Measurements from ENCODE around the gene RFC4. TPM values are rescaled to one million over a fixed set of nuclear protein-coding genes. Genes with fewer than 3 reads are reported as not detected.

Gene RFC4
- total and polyA plus RNA-seq, 2 of the 8 experiments (the other 6 are each of a cell fraction or from before 2014, with no cell fraction given): 21.8 to 86.9 TPM

DNA sequence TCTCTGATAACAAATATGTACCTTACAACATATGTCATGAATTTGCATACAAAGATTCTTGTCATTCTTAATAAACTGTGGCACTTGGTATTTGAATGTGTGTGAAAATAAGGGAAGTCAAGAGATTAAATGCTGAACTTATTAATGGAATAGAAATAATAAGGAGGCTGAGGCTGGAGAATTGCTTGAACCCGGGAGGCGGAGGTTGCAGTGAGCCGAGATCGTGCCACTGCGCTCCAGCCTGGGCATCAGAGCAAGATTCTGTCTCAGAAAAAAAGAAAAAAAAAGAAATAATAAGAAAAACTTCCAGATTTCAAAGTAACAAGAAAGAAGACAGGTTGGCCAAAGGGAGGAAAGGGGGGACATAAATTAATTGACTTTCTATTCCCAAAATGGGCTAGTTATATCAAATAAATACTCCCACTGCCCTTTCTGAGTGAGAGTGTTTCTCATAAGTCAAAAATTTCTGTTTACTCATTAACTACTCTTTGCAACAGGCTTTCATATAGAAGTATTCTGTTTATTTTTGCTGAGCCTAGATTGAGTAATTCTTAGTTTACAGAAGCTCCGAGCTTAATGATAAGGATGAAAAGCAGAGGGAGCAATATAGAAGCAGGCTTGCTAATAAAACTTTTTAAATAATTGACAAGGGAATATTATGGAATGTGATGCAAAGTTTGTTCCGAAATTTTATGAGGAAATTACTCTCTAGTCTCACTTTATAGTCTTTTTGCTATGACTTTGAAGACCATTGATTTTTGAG, 63.5 kb downstream of the RFC4 start:
- H3K9ac ChIP-seq (replicated peaks in 1 of 4; ENCODE audit: extremely low read depth in 1 of 4, low read depth in 3 of 4, low read length in 3 of 4): no peak overlapping the region
- no peak for DNase-seq (ENCODE audit: low read depth in 1 of 2, low spot score in 2 of 2)
- no peaks in the 10 kb centered on the region for H3K9me3 ChIP-seq (ENCODE audit: insufficient read depth in 2 of 2, low read depth in 1 of 2, low read length in 1 of 2)
- no peak overlapping the region for H3K27ac ChIP-seq (ENCODE audit: low read depth, low read length)
- H3K4me3 ChIP-seq (ENCODE audit: extremely low read depth in 1 of 4, insufficient read depth in 2 of 4, low read depth in 3 of 4, low read length in 4 of 4): no peak overlapping the region
- no peak overlapping the region for H3K14ac ChIP-seq (ENCODE audit: insufficient read length)
- no peak overlapping the region for H4K5ac ChIP-seq (ENCODE audit: insufficient read length, low read depth, low read length)
- H2BK15ac ChIP-seq (ENCODE audit: low read length): no peak overlapping the region
- H2BK12ac ChIP-seq (ENCODE audit: low read depth, low read length): no peak overlapping the region
- H3K23me2 ChIP-seq (ENCODE audit: low read depth, low read length): no peaks in the 10 kb centered on the region
- H3K36me3 ChIP-seq (ENCODE audit: control insufficient read depth in 2 of 4, insufficient read depth in 4 of 4, low read length in 3 of 4): no peaks in the 10 kb centered on the region
- 89% methylated on average over 7 of the region's 7 CpGs; no CpG with 5 or more reads in 1 of the 2 experiments for WGBS, 2 experiments (ENCODE audit: extremely low coverage in 1 of 2, insufficient coverage in 1 of 2, insufficient read length in 1 of 2, insufficient replicate concordance in 2 of 2, low coverage in 1 of 2, low lambda C conversion rate in 2 of 2, missing lambda C conversion rate in 1 of 2)
- no peak overlapping the region for H2BK5ac ChIP-seq (ENCODE audit: low read depth, low read length)
- H2BK20ac ChIP-seq (ENCODE audit: low read length): no peak overlapping the region
- no peak overlapping the region for H2AK5ac ChIP-seq (ENCODE audit: low read depth, low read length)
- no peak overlapping the region for H4K91ac ChIP-seq (replicated peaks; ENCODE audit: insufficient read length, low read length)
- H3K4me1 ChIP-seq (replicated peaks in 1 of 4; ENCODE audit: control insufficient read depth in 3 of 4, insufficient read depth in 4 of 4, low read length in 3 of 4): peaks cover 2 to 12% (median 7%) of the 10 kb centered on the region in 4 experiments; a peak in 6 of 7 replicates
- H2AFZ ChIP-seq (ENCODE audit: low read length): no peak overlapping the region
- no peak overlapping the region for H3K4me2 ChIP-seq (ENCODE audit: insufficient read depth in 1 of 2, low read depth in 2 of 2, low read length in 2 of 2)
- no peaks in the 10 kb centered on the region for H4K20me1 ChIP-seq (replicated peaks in 1 of 2; ENCODE audit: control insufficient read depth in 1 of 2, insufficient read depth in 2 of 2, low read length in 2 of 2)
- no peaks in the 10 kb centered on the region for H3K79me2 ChIP-seq (ENCODE audit: control insufficient read depth in 1 of 2, insufficient read depth in 2 of 2, low read length in 2 of 2)
- CTCF ChIA-PET (ENCODE audit: partially characterized antibody): interaction anchor here (1.2 to 13.6 kb wide), 3 partner anchors 126 to 140 kb away, joined by 3 to 229 read pairs (median 3); partner anchors contain the start of gene AHSG
- no peak overlapping the region for H3K18ac ChIP-seq (ENCODE audit: extremely low read depth, low read length)
- POLR2A ChIA-PET (ENCODE audit: partially characterized antibody): interaction anchor here (3.4 kb wide), 1 partner anchor 41 kb away, joined by 17 read pairs; the partner anchor contains the start of gene EIF4A2
- no peak overlapping the region for H2BK120ac ChIP-seq (replicated peaks; ENCODE audit: low read depth, low read length)
- no peak overlapping the region for H3K4ac ChIP-seq (replicated peaks; ENCODE audit: insufficient read length, low read depth, low read length)
- H3K56ac ChIP-seq (replicated peaks; ENCODE audit: insufficient read length, low read depth, low read length): no peak overlapping the region
- no peaks in the 10 kb centered on the region for H3K27me3 ChIP-seq (replicated peaks in 1 of 4; ENCODE audit: control insufficient read depth in 3 of 4, extremely low read depth in 1 of 4, insufficient read depth in 3 of 4, low read length in 3 of 4)
- no peaks in the 10 kb centered on the region for H3K79me1 ChIP-seq (ENCODE audit: low read depth, low read length)
- no peak for FAIRE-seq
- H4K8ac ChIP-seq (ENCODE audit: extremely low read depth, insufficient read depth, low read length): no peak overlapping the region
- H3K23ac ChIP-seq (ENCODE audit: insufficient read length): no peak overlapping the region

All from H1 (cell line).